Hematopoietic multipotent progenitor cell treated with erythropoietin and hydrocortisone succinate and interleukin-3 and kit ligand, for 4 days (in vitro differentiated cells): ENCODE data around the gene RNF187.
"Not testable (repeated sequence)": the region's sequence is repeated elsewhere in the genome, so short reads cannot be mapped to it uniquely, and the experiment has no call there.

ENCODE experiments used
- DNase-seq: peaks from one replicate; pipeline ENCODE4 v3.0.0-alpha.2; 2015

Gene RNF187

GRCh38 chr1:228488818-228489674 is 1.9 kb downstream of the RNF187 start:
- no peak for DNase-seq

- no peak for DNase-seq
Observed at GRCh38 chr1:228490120-228491078, 3.2 kb downstream of the RNF187 start.

GRCh38 chr1:228493141-228494043 is 6.2 kb downstream of the RNF187 start:
- DNase-seq = no peak

- DNase-seq = no peak
Observed at GRCh38 chr1:228494044-228494353, 6.8 kb downstream of the RNF187 start.

- DNase-seq = no peak
Observed at GRCh38 chr1:228494391-228494790, 7.2 kb downstream of the RNF187 start.

GRCh38 chr1:228494970-228495853 is 8.0 kb downstream of the RNF187 start:
- no peak for DNase-seq

- DNase-seq = no peak
Observed at GRCh38 chr1:228496084-228496483, 8.9 kb downstream of the RNF187 start.

- DNase-seq = no peak
Observed at GRCh38 chr1:228496494-228496893, 9.3 kb downstream of the RNF187 start.

- DNase-seq = no peak
Observed at GRCh38 chr1:228497206-228497605, 10.0 kb downstream of the RNF187 start.

GRCh38 chr1:228497817-228498216 is 10.6 kb downstream of the RNF187 start:
- DNase-seq = no peak

GRCh38 chr1:228500143-228500734 is 13.1 kb downstream of the RNF187 start:
- peak; percentile 57 for DNase-seq

- DNase-seq = peak; percentile 96
Observed at GRCh38 chr1:228500901-228501871, 14.0 kb downstream of the RNF187 start.

GRCh38 chr1:228502522-228502921 is 15.3 kb downstream of the RNF187 start:
- peak; percentile 63 for DNase-seq

- not testable (repeated sequence) for DNase-seq
Observed at GRCh38 chr1:228505944-228506343, 18.8 kb downstream of the RNF187 start.

GRCh38 chr1:228507961-228508652 is 20.9 kb downstream of the RNF187 start:
- no peak for DNase-seq

GRCh38 chr1:228508840-228509415 is 21.7 kb downstream of the RNF187 start:
- peak; percentile 93 for DNase-seq

- DNase-seq = peak; percentile 47
Observed at GRCh38 chr1:228510101-228510802, 23.1 kb downstream of the RNF187 start.

- no peak for DNase-seq
Observed at GRCh38 chr1:228510803-228511413, 23.7 kb downstream of the RNF187 start.
